Peyer's patch (tissue), 4 donors: ENCODE results near the gene MLLT1. TPM values are rescaled to one million over a fixed set of nuclear protein-coding genes. Genes with fewer than 3 reads are reported as not detected.
"Not testable (repeated sequence)": the region's sequence is repeated elsewhere in the genome, so short reads cannot be mapped to it uniquely, and the experiment has no call there.

Experiments used
- DNase-seq, 3 donors: peaks; one replicate each; pipeline ENCODE4 v3.0.0-alpha.2; 2017 to 2019
- H3K27ac ChIP-seq, 4 donors: fragments of 200-600 bp; sonication (generic); one replicate each; pipeline ENCODE4 v1.5.1; 2016 to 2019
- H3K27me3 ChIP-seq, 2 donors: fragments of 200-600 bp; sonication (generic); one replicate each; pipeline ENCODE4 v1.5.1; 2019
- H3K36me3 ChIP-seq, 3 donors: fragments of 200-600 bp; sonication (generic); one replicate each; pipeline ENCODE4 v1.5.1; 2016 to 2019
- H3K4me1 ChIP-seq, 4 donors: fragments of 200-600 bp; sonication (generic); one replicate each; pipeline ENCODE4 v1.5.1; 2016 to 2019
- H3K4me3 ChIP-seq, 4 donors: fragments of 200-600 bp; sonication (generic); 1 replicate in 3 of 4; 2 replicates in 1 of 4; pipeline ENCODE4 v1.5.1; 2016 to 2019; ENCODE audit warnings: mild to moderate bottlenecking in 1 of 4
- H3K9me3 ChIP-seq, 4 donors: fragments of 200-600 bp; sonication (generic); one replicate each; pipeline ENCODE4 v1.5.1; 2016 to 2019; ENCODE audit warnings: mild to moderate bottlenecking in 1 of 4
- POLR2A ChIP-seq, 2 donors: fragments of 450-650 bp; IDR thresholded peaks; one replicate each; pipeline ENCODE4 v1.5.1; 2017; ENCODE audit warnings: antibody characterized with exemption in 2 of 2, mild to moderate bottlenecking in 2 of 2, moderate library complexity in 2 of 2
- total RNA-seq, 4 donors: library from RNA; depleted of rRNA; stranded (reverse); fragments of >200 nt; gene quantifications; one replicate each; pipeline ENCODE4 v1.1.0, GENCODE V29; 2016
- TF ChIP-seq, protein P1 (sequence below), 6 experiments: fragments of 450-650 bp in 4 of 6; fragments of 200-600 bp in 2 of 6; sonication (generic) in 1 of 6; IDR thresholded peaks; one replicate each; pipeline ENCODE4 v1.5.1; 2017 to 2019; ENCODE audit warnings: antibody characterized with exemption in 6 of 6, mild to moderate bottlenecking in 3 of 6, moderate library complexity in 1 of 6

Gene MLLT1
- total RNA-seq, 4 donors from 2014 or later = 9.5 to 24.8 (median 19.3) TPM

DNA sequence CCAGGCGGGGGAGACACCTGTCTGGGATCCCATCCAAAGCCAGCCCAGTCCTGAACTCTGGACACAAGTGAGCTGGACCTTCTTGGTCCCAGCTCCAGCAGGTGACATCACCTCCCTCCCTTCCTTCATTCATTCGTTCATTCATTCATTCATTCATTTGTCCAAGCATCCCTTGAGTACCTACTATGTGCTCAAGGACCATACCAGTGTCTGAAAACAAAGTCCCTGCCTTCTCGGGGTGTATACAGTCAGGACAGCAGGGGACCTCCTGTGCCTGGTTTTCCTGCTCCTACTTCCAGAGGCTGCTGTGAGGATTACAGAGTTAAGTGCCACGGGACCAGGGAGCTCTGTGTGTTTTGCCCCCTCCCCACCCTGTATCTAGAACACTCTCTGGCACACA, 39.6 kb upstream of the MLLT1 start:
- no peaks in the 10 kb centered on the region for H3K36me3 ChIP-seq
- H3K4me3 ChIP-seq = no peak overlapping the region
- no peak overlapping the region for H3K27ac ChIP-seq
- no peaks in the 10 kb centered on the region for H3K9me3 ChIP-seq
- no peaks in the 10 kb centered on the region for H3K4me1 ChIP-seq
- DNase-seq = no peak
- TF ChIP-seq POLR2A (IDR thresholded peaks at IDR 0.05) = no peak
- TF ChIP-seq, protein P1, sequence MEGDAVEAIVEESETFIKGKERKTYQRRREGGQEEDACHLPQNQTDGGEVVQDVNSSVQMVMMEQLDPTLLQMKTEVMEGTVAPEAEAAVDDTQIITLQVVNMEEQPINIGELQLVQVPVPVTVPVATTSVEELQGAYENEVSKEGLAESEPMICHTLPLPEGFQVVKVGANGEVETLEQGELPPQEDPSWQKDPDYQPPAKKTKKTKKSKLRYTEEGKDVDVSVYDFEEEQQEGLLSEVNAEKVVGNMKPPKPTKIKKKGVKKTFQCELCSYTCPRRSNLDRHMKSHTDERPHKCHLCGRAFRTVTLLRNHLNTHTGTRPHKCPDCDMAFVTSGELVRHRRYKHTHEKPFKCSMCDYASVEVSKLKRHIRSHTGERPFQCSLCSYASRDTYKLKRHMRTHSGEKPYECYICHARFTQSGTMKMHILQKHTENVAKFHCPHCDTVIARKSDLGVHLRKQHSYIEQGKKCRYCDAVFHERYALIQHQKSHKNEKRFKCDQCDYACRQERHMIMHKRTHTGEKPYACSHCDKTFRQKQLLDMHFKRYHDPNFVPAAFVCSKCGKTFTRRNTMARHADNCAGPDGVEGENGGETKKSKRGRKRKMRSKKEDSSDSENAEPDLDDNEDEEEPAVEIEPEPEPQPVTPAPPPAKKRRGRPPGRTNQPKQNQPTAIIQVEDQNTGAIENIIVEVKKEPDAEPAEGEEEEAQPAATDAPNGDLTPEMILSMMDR (IDR thresholded peaks at IDR 0.05) = no peak
- no peaks in the 10 kb centered on the region for H3K27me3 ChIP-seq

DNA sequence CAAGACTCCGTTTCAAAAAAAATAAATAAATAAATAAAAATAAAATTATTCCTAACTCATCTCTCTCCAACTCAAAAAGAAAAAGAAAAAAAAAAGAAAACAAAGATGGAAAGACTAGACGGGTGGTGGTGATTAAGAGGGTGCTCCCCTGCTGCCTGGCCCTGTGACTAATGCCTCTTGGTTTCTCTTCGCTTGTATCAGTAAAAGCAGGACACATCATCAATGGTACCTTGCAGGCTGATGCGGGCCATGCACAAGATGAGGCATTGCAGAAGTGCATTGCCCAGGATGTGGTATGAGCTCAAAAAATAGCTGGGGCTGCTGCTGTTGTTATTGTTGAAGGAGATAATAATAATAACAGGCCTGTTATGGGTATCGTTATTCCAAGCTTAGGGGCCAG, 39.0 kb upstream of the MLLT1 start:
- Histone ChIP-seq H3K27ac (no peak overlapping the region), H3K36me3 (no peaks in the 10 kb centered on the region), H3K27me3 (no peaks in the 10 kb centered on the region), H3K4me1 (no peaks in the 10 kb centered on the region), H3K4me3 (no peak overlapping the region), H3K9me3 (no peaks in the 10 kb centered on the region)
- TF ChIP-seq POLR2A (IDR thresholded peaks at IDR 0.05) = no peak
- TF ChIP-seq, protein P1 (IDR thresholded peaks at IDR 0.05) = no peak
- no peak for DNase-seq

DNA sequence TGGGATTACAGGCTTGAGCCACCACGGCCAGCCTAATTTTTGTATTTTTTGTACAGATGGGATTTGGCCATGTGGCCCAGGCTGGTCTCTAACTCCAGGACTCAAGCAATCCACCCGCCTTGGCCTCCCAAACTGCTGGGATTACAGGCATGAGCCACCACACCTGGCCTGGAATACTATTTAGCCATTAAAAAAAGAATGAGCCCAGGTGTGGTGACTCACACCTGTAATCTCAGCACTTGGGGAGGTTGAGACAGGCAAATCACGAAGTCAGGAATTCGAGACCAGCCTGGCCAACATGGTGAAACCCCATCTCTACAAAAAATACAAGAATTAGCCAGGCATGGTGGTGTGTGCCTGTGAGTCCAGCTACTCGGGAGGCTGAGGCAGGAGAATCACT, 35.9 kb upstream of the MLLT1 start:
- H3K9me3 ChIP-seq, H3K27me3 ChIP-seq, DNase-seq, H3K4me3 ChIP-seq, H3K36me3 ChIP-seq, H3K27ac ChIP-seq, H3K4me1 ChIP-seq: not testable (repeated sequence)

DNA sequence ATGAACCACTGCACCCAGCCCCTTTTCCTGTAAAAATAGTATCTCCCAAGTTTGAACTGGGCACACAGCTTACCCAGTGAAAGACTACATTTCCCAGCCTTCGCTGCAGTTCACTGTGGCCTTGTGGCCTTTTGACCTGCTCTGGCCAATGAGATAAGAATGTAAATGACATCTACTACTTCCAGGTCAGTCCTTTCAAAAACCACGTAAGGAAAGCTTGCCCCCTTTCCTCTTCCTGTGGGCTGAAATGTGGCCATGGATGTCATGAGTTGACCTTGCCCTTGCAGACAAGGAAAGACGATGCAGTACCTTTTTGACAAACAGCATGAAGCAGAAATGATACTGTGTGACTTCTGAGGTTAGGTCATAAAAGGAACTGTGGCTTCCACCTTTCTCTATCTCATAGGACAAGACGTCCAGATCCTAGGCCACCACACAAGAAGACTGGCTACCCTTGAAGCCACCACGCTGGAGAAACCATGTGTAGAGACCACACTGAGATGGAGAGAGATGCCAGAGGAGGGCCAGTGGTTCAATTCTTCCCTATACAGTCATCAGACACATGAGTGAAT, 33.7 kb upstream of the MLLT1 start:
- no peak for TF ChIP-seq POLR2A (IDR thresholded peaks at IDR 0.05)
- TF ChIP-seq, protein P1 (IDR thresholded peaks at IDR 0.05) = no peak
- Histone ChIP-seq H3K27me3 (no peaks in the 10 kb centered on the region), H3K4me3 (no peak overlapping the region), H3K4me1 (no peaks in the 10 kb centered on the region), H3K36me3 (no peaks in the 10 kb centered on the region), H3K27ac (no peak overlapping the region), H3K9me3 (no peaks in the 10 kb centered on the region)
- no peak for DNase-seq

DNA sequence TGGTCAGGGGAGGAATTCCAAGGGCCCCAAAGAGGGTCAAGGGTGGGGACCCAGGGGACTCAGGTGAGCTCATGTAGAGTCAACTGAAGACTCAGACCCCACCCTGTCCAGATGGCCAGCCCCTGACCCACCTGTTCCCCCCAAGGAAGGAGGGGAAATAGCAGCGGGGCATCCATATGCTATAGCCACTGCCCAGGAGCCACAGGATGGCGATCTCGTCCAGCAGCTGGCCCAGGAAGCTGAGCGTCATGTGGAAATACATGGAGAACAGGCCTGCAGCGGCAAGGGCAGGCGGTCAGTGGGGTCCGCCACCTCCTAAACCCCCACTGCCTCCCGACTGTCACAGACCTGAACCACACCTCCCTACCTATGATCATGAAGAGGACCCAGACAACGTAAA, 32.2 kb upstream of the MLLT1 start:
- H3K9me3 ChIP-seq = no peaks in the 10 kb centered on the region
- TF ChIP-seq, protein P1 (IDR thresholded peaks at IDR 0.05) = peak in 1 of 6 experiments; percentile 15
- no peak for TF ChIP-seq POLR2A (IDR thresholded peaks at IDR 0.05)
- DNase-seq = no peak
- no peak overlapping the region for H3K27ac ChIP-seq
- no peak overlapping the region for H3K4me3 ChIP-seq
- H3K36me3 ChIP-seq = no peaks in the 10 kb centered on the region
- no peaks in the 10 kb centered on the region for H3K4me1 ChIP-seq
- no peaks in the 10 kb centered on the region for H3K27me3 ChIP-seq

DNA sequence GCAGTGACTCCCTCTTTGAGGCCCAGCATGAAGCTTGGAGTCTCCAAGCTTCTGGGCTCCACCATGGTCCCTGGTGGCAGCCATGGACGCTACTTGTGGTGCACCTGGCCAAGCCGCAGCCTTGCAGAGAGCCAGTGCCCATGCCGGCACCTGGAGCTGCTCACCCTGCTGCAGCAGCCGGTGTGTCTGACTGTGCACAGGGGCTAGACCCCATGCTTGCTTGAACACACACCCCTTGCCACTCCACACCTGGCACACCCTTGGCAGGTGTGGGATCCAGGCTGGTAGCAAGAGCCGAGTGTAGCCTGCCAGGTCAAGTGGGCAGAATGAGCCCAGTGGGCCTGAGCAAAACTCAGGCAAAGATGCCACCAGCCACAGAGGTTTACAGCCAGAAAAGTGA, 18.6 kb upstream of the MLLT1 start:
- Histone ChIP-seq H3K27ac (no peak overlapping the region), H3K9me3 (peaks cover 0 to 10% (median 5%) of the 10 kb centered on the region in 4 donors), H3K4me3 (no peak overlapping the region), H3K4me1 (no peaks in the 10 kb centered on the region), H3K36me3 (no peaks in the 10 kb centered on the region), H3K27me3 (no peaks in the 10 kb centered on the region)
- TF ChIP-seq, protein P1 (IDR thresholded peaks at IDR 0.05) = no peak
- TF ChIP-seq POLR2A (IDR thresholded peaks at IDR 0.05) = no peak
- DNase-seq = no peak
